Liver (tissue), 9 donors: ENCODE data around the gene PPM1A. TPM values are rescaled to one million over a fixed set of nuclear protein-coding genes. Genes with fewer than 3 reads are reported as not detected.

Experiments used
- DNase-seq: peaks from one replicate; pipeline ENCODE4 v3.0.0-alpha.2; 2017; ENCODE audit warnings: low spot score
- H3K27ac ChIP-seq, 2 donors: one replicate each; pipeline ENCODE4 v1.7.0; 2013; ENCODE audit warnings: inconsistent platforms in 2 of 2, low read length in 2 of 2, control low read depth in 1 of 2, low read depth in 1 of 2, mild to moderate bottlenecking in 1 of 2
- H3K27me3 ChIP-seq, 4 donors: one replicate each; pipeline versions ENCODE4 v1.6.1 to v1.7.0; 2013; ENCODE audit warnings: low read length in 3 of 4, inconsistent platforms in 1 of 4, mild to moderate bottlenecking in 1 of 4, moderate library complexity in 1 of 4; ENCODE audit not compliant: control insufficient read depth in 4 of 4, insufficient read depth in 4 of 4
- H3K36me3 ChIP-seq, 4 donors: one replicate each; pipeline versions ENCODE4 v1.6.1 to v1.7.0; 2013; ENCODE audit warnings: low read length in 3 of 4, mild to moderate bottlenecking in 3 of 4, low read depth in 1 of 4, moderate library complexity in 1 of 4; ENCODE audit not compliant: control insufficient read depth in 4 of 4, insufficient read depth in 3 of 4
- H3K4me1 ChIP-seq, 4 donors: one replicate each; pipeline versions ENCODE4 v1.6.1 to v1.7.0; 2013; ENCODE audit warnings: low read length in 3 of 4, mild to moderate bottlenecking in 3 of 4, moderate library complexity in 1 of 4; ENCODE audit not compliant: control insufficient read depth in 4 of 4, insufficient read depth in 4 of 4
- H3K4me3 ChIP-seq, 3 donors: one replicate each; pipeline versions ENCODE4 v1.6.1 to v1.7.0; 2013; ENCODE audit warnings: low read length in 3 of 3, control low read depth in 1 of 3, low read depth in 1 of 3, mild to moderate bottlenecking in 1 of 3
- H3K9ac ChIP-seq, 2 donors: one replicate each; pipeline ENCODE4 v1.7.0; 2013; ENCODE audit warnings: low read length in 2 of 2, mild to moderate bottlenecking in 2 of 2, moderate library complexity in 2 of 2, control low read depth in 1 of 2, low read depth in 1 of 2
- H3K9me3 ChIP-seq, 4 donors: one replicate each; pipeline versions ENCODE4 v1.6.1 to v1.7.0; 2013; ENCODE audit warnings: low read length in 3 of 4; ENCODE audit not compliant: control insufficient read depth in 4 of 4
- FOXA2 ChIP-seq: IDR thresholded peaks from 2 replicates; pipeline ENCODE4 v1.6.1; 2016; ENCODE audit warnings: antibody characterized with exemption
- HNF4A ChIP-seq, 2 donors: conservative IDR thresholded peaks; 2 replicates each; pipeline ENCODE4 v1.6.1; 2016; ENCODE audit warnings: antibody characterized with exemption in 2 of 2, mild to moderate bottlenecking in 2 of 2
- HNF4G ChIP-seq: IDR thresholded peaks from 2 replicates; pipeline ENCODE4 v1.6.1; 2016; ENCODE audit warnings: antibody characterized with exemption
- MAX ChIP-seq: IDR thresholded peaks from 2 replicates; pipeline ENCODE4 v1.6.1; 2016; ENCODE audit warnings: antibody characterized with exemption
- NR2F2 ChIP-seq: IDR thresholded peaks from 2 replicates; pipeline ENCODE4 v1.6.1; 2016; ENCODE audit warnings: antibody characterized with exemption
- RAD21 ChIP-seq, 2 donors: IDR thresholded peaks; 2 replicates each; pipeline ENCODE4 v1.6.1; 2016; ENCODE audit warnings: antibody characterized with exemption in 2 of 2, mild to moderate bottlenecking in 2 of 2
- REST ChIP-seq: IDR thresholded peaks from 2 replicates; pipeline ENCODE4 v1.6.1; 2016; ENCODE audit warnings: antibody characterized with exemption, mild to moderate bottlenecking
- SP1 ChIP-seq: IDR thresholded peaks from 2 replicates; pipeline ENCODE4 v1.6.1; 2018; ENCODE audit warnings: antibody characterized with exemption, mild to moderate bottlenecking
- TAF1 ChIP-seq: conservative IDR thresholded peaks from 2 replicates; pipeline ENCODE4 v1.6.1; 2016; ENCODE audit warnings: antibody characterized with exemption, mild to moderate bottlenecking
- YY1 ChIP-seq: IDR thresholded peaks from 2 replicates; pipeline ENCODE4 v1.6.1; 2016; ENCODE audit warnings: antibody characterized with exemption, mild to moderate bottlenecking
- WGBS: extraction: QIAGEN DNeasy Blood & Tissue Kit; methylation state at CpG from one replicate; pipeline ENCODE4 v1.1.7; 2013; 5-methylcytosine and 5-hydroxymethylcytosine counted together
- polyA plus RNA-seq, 2 donors: library from polyadenylated mRNA; stranded (reverse) in 1 of 2; unstranded in 1 of 2; fragments of 200-250 nt in 1 of 2; fragments of >200 nt in 1 of 2; fragmentation: Nextera tagmentation in 1 of 2; extraction: Ambion mirVana in 1 of 2; gene quantifications; one replicate each; pipeline versions ENCODE4 v1.2.1 to v1.2.3, GENCODE V29; 2013 to 2015
- total RNA-seq, 2 donors: library from RNA; depleted of rRNA; stranded (reverse); fragments of >200 nt; gene quantifications; one replicate each; pipeline ENCODE4 v1.2.3, GENCODE V29; 2014
- TF ChIP-seq, protein P1 (sequence below): IDR thresholded peaks from 2 replicates; pipeline ENCODE4 v1.6.1; 2016; ENCODE audit warnings: antibody characterized with exemption
- donor health status: healthy.
- donor health status: healthy.
- donor health status: healthy.
- donor health status: healthy.
- donor health status: healthy.

The PPM1A gene
- total and polyA plus RNA-seq, 4 donors, result 23.0 to 43.2 (median 29.5) TPM

DNA sequence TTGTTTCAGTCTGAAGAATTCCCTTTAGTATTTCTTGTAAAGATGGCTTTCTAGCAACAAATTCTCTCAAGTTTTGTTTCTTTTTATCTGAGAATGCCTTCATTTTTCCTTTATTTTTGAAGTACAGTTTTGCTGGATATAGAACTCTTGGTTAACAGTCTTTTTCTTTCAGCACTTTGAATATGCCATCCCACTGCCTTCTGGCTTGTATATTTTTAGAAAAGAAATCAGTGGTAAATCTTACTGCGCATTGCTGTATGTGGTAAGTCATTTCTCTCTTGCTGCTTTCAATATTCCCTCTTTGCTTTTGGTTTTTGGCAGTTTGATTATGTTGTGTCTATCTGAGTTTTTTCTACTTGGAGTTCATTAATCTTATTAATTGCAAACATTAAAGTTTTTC is 16.8 kb upstream of the PPM1A start:
- no peaks in the 10 kb centered on the region for H3K4me1 ChIP-seq
- TF ChIP-seq FOXA2, result no peak
- no peak for TF ChIP-seq REST
- TF ChIP-seq HNF4A (conservative IDR thresholded peaks at IDR 0.05), result no peak
- TF ChIP-seq MAX, result no peak
- no peak for TF ChIP-seq RAD21 (IDR thresholded peaks at IDR 0.05)
- TF ChIP-seq, protein P1, sequence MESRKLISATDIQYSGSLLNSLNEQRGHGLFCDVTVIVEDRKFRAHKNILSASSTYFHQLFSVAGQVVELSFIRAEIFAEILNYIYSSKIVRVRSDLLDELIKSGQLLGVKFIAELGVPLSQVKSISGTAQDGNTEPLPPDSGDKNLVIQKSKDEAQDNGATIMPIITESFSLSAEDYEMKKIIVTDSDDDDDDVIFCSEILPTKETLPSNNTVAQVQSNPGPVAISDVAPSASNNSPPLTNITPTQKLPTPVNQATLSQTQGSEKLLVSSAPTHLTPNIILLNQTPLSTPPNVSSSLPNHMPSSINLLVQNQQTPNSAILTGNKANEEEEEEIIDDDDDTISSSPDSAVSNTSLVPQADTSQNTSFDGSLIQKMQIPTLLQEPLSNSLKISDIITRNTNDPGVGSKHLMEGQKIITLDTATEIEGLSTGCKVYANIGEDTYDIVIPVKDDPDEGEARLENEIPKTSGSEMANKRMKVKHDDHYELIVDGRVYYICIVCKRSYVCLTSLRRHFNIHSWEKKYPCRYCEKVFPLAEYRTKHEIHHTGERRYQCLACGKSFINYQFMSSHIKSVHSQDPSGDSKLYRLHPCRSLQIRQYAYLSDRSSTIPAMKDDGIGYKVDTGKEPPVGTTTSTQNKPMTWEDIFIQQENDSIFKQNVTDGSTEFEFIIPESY, result no peak
- no peak for TF ChIP-seq NR2F2
- TF ChIP-seq SP1, result no peak
- H3K9me3 ChIP-seq, result no peaks in the 10 kb centered on the region
- H3K36me3 ChIP-seq, result no peaks in the 10 kb centered on the region
- 96% methylated on average over 1 of the region's 1 CpG for WGBS
- no peak overlapping the region for H3K9ac ChIP-seq
- H3K4me3 ChIP-seq, result no peak overlapping the region
- no peaks in the 10 kb centered on the region for H3K27me3 ChIP-seq
- no peak for DNase-seq
- no peak overlapping the region for H3K27ac ChIP-seq

GRCh38 chr14:60233251-60233650 is 15.8 kb upstream of the PPM1A start:
- no peaks in the 10 kb centered on the region for H3K9me3 ChIP-seq
- no peak overlapping the region for H3K27ac ChIP-seq
- no peaks in the 10 kb centered on the region for H3K4me1 ChIP-seq
- TF ChIP-seq HNF4A (conservative IDR thresholded peaks at IDR 0.05) (peak; percentile 19 to 41), MAX (no peak), RAD21 (IDR thresholded peaks at IDR 0.05) (peak in 1 of 2 donors; percentile 4)
- H3K4me3 ChIP-seq, result no peak overlapping the region
- H3K27me3 ChIP-seq, result no peaks in the 10 kb centered on the region
- WGBS, result 85% methylated on average over 3 of the region's 3 CpGs
- no peak overlapping the region for H3K9ac ChIP-seq
- DNase-seq, result no peak
- H3K36me3 ChIP-seq, result no peaks in the 10 kb centered on the region

DNA sequence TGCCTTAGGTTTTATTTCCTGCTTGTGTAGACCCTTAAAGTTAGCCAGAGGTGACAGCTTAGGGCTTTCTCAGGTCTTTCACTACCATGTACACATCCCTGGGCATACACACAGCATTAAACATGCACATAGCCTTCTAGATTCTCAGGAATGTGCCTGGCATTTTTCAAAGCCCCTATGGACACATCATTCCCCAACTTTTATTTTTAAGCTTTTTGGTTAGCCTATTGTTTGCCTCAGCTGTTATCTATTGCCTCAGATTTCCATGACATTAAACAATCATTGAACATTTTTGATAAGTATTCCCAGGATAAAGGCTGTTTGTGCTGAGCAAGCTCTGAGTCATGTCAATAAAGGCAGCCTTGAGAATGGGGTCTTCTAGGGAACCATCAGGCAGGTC is 15.1 kb upstream of the PPM1A start:
- Histone ChIP-seq H3K9ac (no peak overlapping the region), H3K9me3 (no peaks in the 10 kb centered on the region), H3K4me3 (no peak overlapping the region), H3K4me1 (no peaks in the 10 kb centered on the region), H3K27ac (no peak overlapping the region), H3K36me3 (no peaks in the 10 kb centered on the region), H3K27me3 (no peaks in the 10 kb centered on the region)
- no peak for DNase-seq
- TF ChIP-seq YY1, result no peak
- TF ChIP-seq TAF1, result no peak
- no peak for TF ChIP-seq FOXA2
- TF ChIP-seq HNF4G, result no peak
